ENCODE data around the gene NDUFS8. TPM values are rescaled to one million over a fixed set of nuclear protein-coding genes. Genes with fewer than 3 reads are reported as not detected.
A peak's percentile ranks its signal among the peaks of the same experiment; 100 is the strongest.

Gene NDUFS8
- total RNA-seq, 2 donors from 2014 or later: 150 to 168 TPM

DNA sequence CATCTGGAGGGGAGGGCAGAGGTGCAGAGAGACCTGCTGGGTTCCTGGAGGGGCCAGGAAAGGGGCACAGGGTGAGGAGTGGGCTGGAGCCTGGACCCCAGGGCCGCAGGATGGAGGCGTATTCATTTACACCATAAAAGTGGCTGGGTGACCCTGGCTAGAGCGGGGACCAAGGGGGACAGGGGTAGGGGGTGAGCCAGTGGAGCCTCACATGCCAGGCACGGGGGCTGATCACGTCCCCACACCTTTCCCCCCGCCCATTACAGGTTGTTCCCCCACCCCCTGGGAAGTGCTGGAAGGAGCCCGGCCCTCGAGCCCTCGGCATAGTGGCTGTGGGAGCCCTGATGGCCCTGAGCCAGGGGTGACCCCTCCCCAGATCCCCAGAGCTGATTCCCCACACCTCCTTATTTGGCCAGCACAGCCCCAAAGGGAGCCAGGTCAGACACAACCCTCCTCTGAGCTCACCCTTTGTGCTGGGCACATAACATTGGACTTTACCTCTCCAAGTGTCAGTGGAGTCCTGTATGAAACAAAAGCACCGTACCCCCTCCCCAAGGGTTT, 9.1 kb downstream of the NDUFS8 start:
- H3K9me3 Mint-ChIP-seq: no peaks in the 10 kb centered on the region
- no peaks in the 10 kb centered on the region for H3K27me3 ChIP-seq (ENCODE audit: control insufficient read depth, insufficient read depth, low read length, poor library complexity, severe bottlenecking)

DNA sequence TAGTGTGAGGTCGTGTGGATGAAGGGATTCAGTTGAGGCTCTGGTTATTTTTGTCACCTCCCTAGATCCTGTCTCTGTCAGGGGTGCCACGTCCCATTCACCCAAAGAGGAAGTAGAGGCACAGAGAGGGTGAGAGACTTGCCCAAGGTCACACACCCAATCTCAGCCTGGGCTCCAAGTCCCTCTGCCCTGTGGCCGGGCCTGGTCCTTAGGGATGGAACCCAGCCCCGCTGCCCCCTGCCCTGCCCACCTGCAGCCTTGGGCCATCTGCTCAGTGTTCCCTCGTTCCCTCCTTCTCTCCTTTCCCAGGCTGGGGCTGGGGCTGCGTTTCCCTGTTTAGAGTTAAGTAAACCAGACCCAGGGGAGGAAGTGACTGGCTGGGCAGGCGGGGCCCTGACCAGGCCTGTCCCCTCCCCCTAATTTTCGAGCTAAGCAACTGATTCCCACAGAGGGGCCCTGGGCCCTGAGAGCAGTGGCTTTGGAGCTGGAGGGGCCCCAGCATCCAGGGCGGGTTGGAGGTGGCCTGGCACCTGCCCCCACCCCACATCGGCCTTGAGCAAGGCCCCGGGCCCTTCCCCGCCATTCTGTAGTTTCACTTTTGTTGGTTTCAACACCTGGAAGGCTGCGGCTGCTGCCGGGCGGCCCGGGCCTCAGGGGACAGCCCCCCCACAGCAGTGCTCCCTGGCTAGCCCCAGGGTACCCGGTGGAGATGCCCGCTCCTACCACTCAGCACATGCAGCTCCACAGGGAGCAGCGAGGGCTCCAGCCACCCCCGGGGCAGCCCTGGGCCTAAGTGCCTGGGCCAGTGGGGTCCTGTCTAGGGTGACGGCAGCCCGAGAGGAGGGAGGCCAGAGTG, 9.8 kb downstream of the NDUFS8 start:
- Histone ChIP-seq H3K27me3 (ENCODE audit: control insufficient read depth, insufficient read depth, low read length, poor library complexity, severe bottlenecking) (no peaks in the 10 kb centered on the region), H3K9ac (ENCODE audit: extremely low read depth, low read length, poor library complexity, severe bottlenecking) (no peak overlapping the region), H3K4me3 (ENCODE audit: low read length) (no peak overlapping the region), H3K36me3 (ENCODE audit: control insufficient read depth, insufficient read depth, low read length) (no peaks in the 10 kb centered on the region), H3K9me3 (ENCODE audit: control insufficient read depth, low read length) (no peaks in the 10 kb centered on the region), H3K27ac (ENCODE audit: low read depth, low read length) (no peak overlapping the region), H3K4me1 (ENCODE audit: control insufficient read depth, insufficient read depth, low read length) (peaks cover 9% of the 10 kb centered on the region)
- DNase-seq: peak; percentile 90
- H3K36me3 Mint-ChIP-seq (ENCODE audit: low read depth): peaks cover 2% of the 10 kb centered on the region
- 68 to 87% methylated on average over 10 to 22 of the region's 22 CpGs for WGBS, 2 experiments (ENCODE audit: insufficient coverage in 1 of 2, insufficient read length in 1 of 2)
- peak overlapping the region; percentile 61 for H3K27ac Mint-ChIP-seq
- no peaks in the 10 kb centered on the region for H3K9me3 Mint-ChIP-seq
- no peak for TF ChIP-seq CTCF (conservative IDR thresholded peaks at IDR 0.05)
- H3K4me3 Mint-ChIP-seq: peak overlapping the region; percentile 52
- H3K4me1 Mint-ChIP-seq: peaks cover 3% of the 10 kb centered on the region
- no peaks in the 10 kb centered on the region for H3K27me3 Mint-ChIP-seq (ENCODE audit: insufficient read depth)

More for the DNA sequence above, 9.1 kb downstream of the NDUFS8 start:
- 88% methylated on average over 10 of the region's 10 CpGs; no CpG with 5 or more reads in 1 of the 2 experiments for WGBS, 2 experiments (ENCODE audit: insufficient coverage in 1 of 2, insufficient read length in 1 of 2)
- Histone ChIP-seq H3K27ac (ENCODE audit: low read depth, low read length) (no peak overlapping the region), H3K9ac (ENCODE audit: extremely low read depth, low read length, poor library complexity, severe bottlenecking) (peak overlapping the region; percentile 1), H3K36me3 (ENCODE audit: control insufficient read depth, insufficient read depth, low read length) (no peaks in the 10 kb centered on the region), H3K4me1 (ENCODE audit: control insufficient read depth, insufficient read depth, low read length) (peaks cover 9% of the 10 kb centered on the region), H3K9me3 (ENCODE audit: control insufficient read depth, low read length) (no peaks in the 10 kb centered on the region), H3K4me3 (ENCODE audit: low read length) (peak overlapping the region; percentile 71)
- peaks cover 3% of the 10 kb centered on the region for H3K4me1 Mint-ChIP-seq
- H3K36me3 Mint-ChIP-seq (ENCODE audit: low read depth): peaks cover under 1% of the 10 kb centered on the region
- DNase-seq: peak; percentile 61
- TF ChIP-seq CTCF (conservative IDR thresholded peaks at IDR 0.05): no peak
- peak overlapping the region; percentile 61 for H3K27ac Mint-ChIP-seq
- no peaks in the 10 kb centered on the region for H3K27me3 Mint-ChIP-seq (ENCODE audit: insufficient read depth)
- H3K4me3 Mint-ChIP-seq: peak overlapping the region; percentile 52

DNA sequence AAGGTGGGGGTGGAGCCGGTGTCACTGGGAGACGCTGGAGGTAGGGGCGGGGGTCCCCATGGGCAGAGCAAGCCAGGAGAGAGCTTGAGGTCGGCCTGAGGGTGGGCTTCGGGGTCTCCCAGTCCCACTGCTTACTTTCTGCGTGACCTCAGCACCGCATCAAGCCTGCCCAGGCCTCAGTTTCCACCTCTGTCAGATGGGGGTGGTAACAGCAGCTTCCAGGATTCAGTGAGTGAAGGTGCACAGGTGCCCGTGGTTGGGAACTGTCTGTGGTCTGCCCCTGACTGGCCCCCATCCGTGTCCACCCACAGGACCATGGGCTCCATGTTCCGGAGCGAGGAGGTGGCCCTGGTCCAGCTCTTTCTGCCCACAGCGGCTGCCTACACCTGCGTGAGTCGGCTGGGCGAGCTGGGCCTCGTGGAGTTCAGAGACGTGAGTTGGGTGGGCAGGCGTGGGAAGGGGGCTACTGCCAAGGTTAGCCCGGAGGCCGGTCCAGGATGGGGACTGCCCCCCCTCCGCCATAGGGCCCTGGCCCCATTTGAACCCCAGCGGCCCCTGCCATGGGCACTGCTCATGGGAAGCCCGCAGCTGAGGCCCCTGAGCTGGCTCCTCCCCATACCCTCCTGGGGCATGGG, 10.6 kb downstream of the NDUFS8 start:
- no peaks in the 10 kb centered on the region for H3K36me3 ChIP-seq (ENCODE audit: control insufficient read depth, insufficient read depth, low read length)
- H3K9ac ChIP-seq (ENCODE audit: extremely low read depth, low read length, poor library complexity, severe bottlenecking): no peak overlapping the region
- Mint-ChIP-seq H3K9me3 (no peaks in the 10 kb centered on the region), H3K4me1 (peaks cover 3% of the 10 kb centered on the region), H3K27ac (no peak overlapping the region), H3K4me3 (no peak overlapping the region), H3K36me3 (ENCODE audit: low read depth) (peaks cover 2% of the 10 kb centered on the region), H3K27me3 (ENCODE audit: insufficient read depth) (no peaks in the 10 kb centered on the region)
- no peak for TF ChIP-seq CTCF (conservative IDR thresholded peaks at IDR 0.05)
- H3K27me3 ChIP-seq (ENCODE audit: control insufficient read depth, insufficient read depth, low read length, poor library complexity, severe bottlenecking): no peaks in the 10 kb centered on the region
- no peak for DNase-seq
- 92 to 95% methylated on average over 20 to 23 of the region's 23 CpGs for WGBS, 2 experiments (ENCODE audit: insufficient coverage in 1 of 2, insufficient read length in 1 of 2)
- H3K9me3 ChIP-seq (ENCODE audit: control insufficient read depth, low read length): no peaks in the 10 kb centered on the region
- H3K27ac ChIP-seq (ENCODE audit: low read depth, low read length): no peak overlapping the region
- H3K4me1 ChIP-seq (ENCODE audit: control insufficient read depth, insufficient read depth, low read length): peaks cover 9% of the 10 kb centered on the region
- H3K4me3 ChIP-seq (ENCODE audit: low read length): no peak overlapping the region
